HG03095 (cell line): ENCODE measurements around the gene NFATC1.

ENCODE experiments used
- ATAC-seq: cut with Tn5 transposase; IDR thresholded peaks from one replicate; pipeline ENCODE4 v1.9.1; 2021; ENCODE audit warnings: moderate library complexity; ENCODE audit not compliant: unreplicated experiment

NFATC1 gene

DNA sequence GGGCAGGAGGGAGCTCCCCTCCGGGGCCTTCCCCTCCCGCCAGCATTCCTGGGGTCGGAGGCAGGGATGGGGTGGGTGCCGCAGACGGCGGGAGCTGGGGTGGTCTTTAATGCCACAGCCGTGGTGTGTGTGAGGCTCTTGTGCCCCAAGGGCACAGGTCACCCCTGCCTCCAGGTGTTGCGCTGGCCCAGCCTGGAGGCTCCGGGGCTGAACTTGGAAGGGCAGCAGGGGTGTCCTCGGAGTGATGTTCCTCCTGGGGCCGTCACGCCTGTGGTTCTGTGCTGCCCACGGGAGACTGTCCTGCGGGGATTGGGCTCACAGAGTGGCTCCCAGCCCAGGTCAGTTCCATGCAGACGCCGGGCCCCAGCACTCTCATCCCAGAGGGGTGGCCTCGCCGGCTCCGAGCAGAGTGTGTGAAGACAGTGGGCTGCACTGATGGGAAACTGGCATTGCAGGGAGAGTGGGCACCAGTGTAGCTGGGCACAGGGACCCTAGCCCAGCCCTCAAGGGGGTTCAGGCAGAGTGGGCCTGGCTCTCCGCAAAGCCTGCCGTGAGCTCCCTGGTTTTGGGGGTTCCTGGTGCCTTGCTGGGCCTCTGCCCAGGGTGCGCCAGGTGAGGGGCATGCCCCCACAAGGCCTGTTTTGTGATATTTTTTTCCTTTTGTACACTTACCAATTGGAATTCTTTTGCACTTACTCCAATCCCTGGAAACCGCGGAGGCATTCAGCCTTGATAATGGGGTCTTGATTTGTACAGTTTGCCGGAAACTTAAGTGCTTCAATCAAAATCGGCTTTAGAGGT, 56.7 kb downstream of the NFATC1 start:
- ATAC-seq: no peak

DNA sequence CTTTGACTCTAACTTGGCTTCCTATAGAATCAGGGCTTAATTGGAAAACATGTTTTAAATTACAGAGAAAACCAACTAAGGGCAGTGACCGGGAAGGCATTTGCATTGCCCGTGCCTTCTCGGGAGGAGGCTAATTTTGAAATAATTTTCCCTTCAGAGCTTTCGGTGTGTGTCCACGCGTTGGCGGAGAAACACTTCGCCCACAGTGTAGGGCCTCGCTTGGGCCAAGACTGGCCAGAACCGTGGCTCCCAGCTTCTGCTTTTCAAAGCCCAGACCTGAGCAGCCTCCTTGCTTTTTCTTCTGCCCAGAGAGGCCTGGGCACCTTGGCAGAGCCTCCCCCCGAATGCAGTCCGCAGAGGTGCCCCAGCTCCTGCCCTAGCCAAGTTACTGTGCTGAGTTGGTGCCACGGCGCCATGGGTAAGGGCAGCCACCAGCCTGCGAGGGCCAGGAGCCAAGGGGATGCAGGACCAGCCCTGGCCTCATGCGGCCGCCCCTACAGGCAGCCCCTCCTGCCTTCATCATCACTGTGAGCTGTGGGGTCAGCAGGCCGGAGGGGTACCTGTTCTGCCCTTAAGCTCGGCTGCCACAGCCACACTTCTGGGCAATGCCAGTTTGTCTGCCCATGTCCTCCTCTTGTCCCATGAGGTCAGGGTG, 57.4 kb downstream of the NFATC1 start:
- ATAC-seq: no peak

DNA sequence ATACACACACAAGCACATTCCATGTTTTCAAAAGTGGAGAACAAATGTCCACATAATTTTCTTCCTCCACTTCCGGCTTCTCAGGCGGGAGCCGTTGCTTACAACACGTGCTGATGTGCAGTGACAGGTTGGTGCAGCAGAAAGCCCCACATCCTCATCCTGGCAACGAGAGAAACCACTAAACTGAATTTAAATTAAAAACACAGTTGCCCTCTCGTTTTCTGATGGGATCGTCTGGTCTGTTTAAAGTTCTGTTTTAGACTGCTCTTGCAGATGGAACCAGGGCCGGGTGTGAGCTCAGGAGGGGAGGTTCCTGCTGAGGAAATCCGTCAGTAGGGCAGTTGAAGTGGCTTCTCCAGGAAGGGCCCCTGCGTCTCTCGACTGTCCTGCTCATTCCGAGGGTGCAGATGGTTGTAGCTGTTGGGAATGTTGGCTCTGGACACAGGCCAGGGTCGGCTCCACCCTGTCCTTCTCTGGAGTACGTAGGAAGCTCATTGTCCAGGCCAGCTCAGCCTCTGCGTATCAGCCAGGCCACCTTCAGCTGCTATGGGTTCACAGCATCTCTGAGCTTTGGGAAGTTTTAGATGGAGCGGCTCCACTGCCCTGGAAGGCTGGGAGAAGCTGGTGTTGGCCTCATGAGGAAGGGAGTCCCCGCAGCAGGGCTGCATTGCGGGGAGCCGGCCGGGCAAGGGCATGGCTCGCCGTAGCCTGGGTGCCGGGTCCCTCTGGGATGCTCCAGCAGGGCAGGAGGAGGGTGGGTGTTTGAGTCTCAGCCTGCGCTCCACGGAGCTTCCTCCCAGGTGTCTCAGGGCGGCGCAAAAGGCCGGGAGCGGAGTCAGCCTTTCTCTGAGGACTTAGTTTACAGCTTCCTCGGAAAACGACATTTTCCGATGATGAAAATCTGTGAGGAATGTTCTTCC, 58.3 kb downstream of the NFATC1 start:
- no peak for ATAC-seq

DNA sequence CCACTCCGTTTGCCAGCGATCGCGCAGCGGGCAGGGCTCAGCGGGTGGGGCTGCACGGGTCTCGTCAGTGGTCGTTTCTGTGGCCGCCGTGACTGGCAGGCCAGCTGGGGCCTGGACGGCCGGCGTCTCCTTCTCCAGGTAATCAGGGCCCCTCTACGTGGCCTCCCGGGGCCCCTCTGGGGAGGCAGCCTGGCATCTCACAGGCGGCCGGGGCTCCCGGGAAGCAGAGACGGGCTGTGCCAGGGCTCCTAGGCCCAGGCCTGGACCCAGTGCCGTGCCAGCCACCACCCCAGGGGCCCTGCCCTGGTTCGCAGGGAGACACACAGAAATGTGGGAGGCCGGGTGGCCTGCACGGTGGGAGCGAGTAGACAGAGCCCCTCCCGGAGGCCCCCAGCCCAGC, 59.5 kb downstream of the NFATC1 start:
- ATAC-seq: no peak

DNA sequence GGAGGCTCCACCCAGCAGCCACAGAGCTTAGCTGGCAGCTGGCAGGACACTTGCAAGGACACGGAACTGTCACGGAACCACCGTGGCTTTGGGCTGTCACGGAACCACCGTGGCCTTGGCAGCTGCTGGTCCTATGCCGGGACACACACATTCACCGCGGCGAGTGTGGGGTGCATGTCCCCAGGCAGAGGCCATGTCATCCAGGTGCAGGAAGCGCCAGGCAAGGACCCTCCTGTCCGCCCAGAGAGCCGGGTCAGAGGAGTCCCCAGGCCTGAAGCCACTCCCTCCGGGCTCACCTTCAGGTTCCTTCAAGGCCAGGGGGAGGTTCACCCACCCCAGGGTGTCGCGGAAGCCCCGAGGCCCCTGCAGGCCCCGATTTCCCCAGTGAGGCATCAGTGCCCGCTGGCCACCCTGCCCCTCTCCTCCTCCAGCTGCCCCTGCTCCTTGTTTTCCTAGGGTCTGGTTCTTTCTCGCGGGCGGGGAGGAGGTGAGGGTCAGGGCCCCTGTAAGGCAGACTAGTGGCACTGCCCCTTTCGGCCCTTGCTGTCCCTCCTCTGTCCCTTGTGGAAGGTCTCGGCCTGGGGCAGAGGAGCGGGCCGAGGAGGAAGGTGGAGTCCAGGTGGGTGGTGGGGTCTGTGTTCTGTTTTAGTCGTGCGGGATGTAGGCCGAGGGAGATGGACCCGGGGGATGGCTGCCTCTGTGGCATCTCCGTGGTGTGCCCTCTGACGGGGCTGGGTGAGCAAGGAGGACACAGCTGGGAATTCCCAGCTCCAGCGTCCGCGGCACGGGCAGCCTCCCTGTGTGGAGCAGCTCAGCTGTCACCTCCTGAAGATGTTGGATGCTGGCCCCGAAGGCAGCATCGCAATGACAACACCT, 60.6 kb downstream of the NFATC1 start:
- ATAC-seq: no peak

DNA sequence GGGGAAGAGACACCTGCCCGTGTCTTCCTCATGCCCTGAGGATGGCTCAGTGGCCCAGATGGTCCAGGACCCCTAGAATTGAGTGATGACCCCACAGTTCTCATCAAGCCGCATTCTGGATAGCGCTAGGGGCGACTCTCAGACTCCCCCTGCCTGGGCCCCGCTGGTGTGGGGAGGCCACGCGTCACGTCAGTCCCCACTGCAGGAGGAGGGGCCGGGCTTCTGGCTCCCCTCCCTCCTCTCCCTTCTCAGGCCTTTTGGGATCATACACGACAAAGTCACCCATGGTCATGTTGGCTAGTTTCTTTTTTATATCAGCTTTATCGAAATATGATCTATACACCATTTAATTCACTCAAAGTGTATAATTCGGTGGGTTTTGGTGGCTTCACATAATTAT, 61.5 kb downstream of the NFATC1 start:
- no peak for ATAC-seq

DNA sequence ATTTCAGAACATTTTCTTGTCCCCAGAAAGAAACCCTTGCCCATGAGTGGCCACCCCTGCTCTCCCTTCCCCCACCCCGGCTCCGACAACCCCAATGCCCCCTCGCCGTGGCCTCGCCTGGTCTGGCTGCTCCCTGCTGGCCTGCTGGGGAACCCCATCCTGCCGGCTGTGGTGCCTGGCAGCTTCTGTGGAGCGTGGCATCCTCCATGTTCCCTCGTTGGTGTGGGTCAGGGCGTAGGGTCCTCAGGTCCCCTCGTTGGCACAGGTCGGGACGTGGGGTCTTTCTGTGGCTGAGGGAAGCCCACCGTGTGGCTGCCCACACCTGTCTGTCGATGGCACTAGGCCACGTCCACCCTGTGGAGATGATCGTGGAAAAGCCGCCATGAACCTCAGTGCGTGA, 61.9 kb downstream of the NFATC1 start:
- no peak for ATAC-seq

DNA sequence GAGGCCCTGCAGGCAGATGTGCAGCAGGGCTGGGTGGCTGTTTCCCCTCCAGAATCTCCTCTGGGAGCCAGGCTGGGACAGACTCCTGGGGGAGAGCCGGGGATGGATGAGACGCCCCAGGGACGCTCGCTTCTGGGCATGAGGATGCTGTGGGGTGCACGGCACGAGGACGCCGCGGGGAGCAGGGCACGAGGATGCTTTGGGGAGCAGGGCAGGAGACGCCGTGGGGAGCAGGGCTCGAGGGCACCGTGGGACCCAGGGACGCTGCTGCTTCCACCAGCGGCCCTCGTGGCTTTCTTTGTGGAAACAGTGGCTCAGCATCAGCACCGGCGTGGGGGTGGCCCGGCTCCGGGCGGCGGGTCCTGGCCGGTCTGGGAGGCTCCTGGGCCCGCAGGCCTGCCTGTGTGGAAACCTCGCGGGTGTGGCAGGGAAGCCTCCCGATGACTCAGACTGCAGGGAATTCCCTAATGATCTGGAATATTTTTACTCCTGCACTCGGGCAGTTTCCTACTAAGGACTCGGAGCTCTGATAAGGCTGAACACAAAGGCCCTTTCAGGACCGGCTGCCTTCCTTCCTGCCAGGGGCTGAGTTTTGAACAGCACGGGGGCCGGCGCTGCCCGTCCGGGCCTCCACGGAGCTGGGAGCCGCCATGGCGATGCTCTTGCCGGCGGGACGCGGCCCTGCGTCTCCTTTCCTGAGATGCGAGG, 62.6 kb downstream of the NFATC1 start:
- no peak for ATAC-seq

DNA sequence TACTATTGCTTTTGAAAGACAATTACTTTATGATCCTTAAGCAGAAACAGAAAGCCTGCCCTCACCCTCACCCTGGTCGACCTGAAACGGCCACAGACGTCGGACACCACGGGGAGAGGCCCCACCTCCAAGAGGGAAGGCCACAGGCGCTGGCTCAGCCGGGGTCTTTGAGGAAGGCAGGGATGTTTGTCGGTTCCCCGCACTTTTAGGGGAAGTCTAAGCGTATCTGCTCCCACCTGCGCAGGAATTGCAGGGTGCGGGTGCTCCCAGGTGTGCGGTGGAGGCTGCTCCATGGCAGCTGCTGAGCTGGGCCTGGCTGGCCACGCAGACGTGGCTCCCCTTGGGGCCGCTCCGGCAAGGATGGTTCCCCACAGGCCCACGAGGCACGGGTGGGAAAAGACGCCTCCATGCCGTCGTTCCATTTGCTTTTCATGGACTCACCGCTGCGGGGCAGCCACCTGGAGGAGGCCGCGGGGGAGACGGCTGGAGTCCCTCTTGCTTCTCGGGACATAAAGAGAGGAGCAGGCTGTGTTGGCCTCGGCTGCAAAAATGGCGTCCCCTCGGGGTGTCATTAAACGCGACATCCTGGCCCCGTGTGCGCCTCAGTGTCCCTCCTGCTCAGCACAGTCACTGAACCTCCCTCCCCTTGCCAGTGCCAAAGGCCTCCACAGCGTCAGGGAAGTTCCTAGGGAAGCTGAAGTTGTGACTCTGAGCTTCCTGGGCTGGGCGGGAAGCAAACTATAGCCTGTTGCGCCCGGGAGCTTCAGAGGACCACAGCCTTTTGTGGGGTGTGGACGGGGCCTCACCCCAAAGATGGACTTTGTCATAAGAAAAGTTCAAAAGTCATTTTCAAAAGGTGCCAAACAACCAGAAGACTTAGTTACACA, 63.4 kb downstream of the NFATC1 start:
- no peak for ATAC-seq

DNA sequence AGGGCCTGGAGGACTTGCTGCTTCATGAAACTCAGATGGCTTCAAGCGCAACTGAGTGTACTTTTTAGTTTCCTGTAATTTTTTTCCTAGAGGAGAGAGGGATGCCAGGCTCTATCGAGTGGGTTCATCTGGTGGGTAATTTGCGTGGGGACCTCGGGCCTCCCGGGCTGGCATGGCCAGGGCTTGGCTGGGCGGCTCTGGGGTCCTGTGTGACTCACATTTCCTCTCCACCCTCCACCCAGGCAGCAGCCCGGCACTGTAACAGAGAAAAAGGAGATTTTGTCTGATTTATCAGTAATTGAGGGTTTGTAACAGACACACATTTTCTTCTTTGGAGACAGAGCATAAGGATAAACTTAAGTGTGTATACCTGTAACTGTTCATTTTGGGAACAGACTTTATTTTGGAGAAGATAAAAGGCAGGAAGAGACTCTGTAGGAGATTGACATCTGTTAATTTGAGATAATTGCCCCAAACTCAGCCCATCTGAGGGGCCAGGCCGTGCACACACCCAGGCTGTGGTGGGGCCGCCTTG, 64.3 kb downstream of the NFATC1 start:
- peak; percentile 26 for ATAC-seq

DNA sequence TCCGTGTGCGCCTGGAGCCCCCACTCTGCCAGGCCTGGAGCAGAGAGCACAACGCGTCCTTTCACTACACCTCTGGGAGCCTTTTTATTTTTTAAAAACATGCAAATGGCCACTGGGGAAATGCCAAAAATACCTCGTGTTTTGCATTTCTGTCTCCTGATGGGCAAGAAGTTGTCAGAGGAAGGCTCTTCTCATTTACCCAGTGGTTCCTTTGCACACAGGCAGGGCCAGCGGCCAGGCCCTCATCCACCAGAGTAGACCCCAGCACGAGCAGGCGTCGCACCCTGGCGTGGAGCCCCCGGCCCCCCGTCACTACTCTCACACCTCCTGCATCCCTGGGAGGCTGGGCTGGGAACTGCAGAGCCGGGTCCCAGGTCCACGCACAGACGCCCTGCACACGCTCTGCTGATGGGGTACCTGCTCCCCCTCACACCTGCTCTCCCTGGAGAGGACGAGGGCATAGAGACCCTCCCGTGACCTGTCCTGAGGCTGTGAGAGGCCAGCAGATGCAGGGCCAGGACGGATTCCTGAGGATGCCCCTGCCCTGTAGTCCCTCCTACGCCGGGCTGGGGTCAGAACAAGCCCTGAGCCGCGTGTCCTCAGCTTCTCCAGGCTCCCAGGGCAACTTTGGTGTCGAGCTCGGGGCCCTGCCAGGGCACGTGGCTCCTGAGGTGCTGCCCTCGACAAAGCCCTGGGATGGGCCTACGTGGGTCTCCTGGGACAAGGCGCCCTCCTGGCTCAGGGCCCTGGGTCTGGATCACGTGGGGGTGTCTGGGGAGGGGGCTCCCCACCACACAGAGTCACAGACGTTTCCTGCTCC, 65.0 kb downstream of the NFATC1 start:
- ATAC-seq: peak; percentile 77

DNA sequence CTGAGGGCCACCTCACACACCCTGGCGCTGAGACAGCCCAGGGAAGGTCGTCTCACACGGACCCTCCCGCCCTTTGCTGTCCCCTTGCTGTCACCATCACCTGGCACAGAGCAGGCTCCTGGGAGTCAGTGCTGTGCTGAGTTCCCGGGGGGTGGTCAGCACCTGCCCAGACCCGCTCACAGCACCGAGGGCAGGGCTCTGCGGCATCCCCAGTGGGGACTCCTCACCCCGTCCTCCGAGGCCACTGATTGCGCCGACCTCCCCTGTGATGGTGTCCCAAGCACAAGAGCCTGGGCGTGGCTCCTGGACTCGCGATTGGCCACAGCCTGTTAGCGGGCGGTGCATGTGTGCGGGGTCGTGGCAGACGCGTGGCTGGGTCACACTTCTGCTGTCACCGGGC, 65.9 kb downstream of the NFATC1 start:
- ATAC-seq: no peak

DNA sequence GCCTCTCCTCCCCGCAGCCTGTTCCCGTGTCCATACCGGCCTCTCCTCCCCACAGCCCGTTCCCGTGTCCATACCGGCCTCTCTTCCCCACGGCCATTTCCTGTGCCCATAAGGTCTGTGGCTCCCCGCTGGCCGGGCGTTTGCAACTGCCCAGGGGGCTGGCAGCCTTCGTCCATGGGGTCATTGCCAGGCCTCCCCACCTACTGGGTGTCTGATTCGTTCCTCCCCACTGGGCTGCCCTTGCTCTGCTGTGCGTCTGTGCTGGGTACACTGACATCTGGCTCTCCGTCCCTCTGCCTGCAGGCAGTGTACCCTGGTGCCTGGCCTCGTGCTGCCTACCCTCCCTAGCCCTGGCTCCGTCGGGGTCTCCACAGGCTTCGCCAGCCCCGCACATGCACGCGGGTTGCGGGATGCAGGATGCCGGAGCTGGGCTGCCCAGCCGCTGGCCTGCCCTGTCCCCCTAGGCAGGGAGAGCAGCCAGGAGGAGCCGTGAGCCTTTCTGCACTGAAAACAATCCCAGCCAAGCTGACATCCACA, 67.8 kb downstream of the NFATC1 start:
- no peak for ATAC-seq

DNA sequence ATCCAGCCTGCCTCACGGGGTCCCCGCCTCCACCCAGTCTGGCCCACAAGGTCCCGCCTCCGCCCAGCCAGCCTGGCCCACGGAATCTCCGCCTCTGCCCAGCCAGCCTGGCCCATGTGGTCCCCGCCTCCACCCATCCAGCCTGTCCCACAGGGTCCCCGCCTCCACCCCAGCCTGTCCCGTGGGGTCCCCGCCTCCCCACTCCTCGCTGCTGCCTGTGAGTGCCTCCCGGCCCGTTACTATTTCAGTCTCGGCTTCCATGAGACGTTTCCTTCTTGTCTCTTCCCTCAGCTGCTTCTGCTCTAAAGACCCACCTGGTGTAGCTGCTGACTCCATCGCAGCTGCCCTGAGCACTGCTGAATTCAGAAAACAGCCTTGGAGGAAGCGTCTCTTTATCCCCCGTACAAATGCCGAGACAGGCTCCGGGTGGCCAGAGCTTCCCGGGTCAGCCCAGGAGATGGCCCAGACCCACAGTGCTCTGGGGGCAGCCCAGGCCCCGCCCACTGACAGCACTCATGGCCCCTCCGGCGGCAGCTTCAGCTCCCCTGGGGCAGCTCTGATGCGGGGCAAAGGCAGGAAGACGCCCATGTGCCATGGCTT, 69.8 kb downstream of the NFATC1 start:
- ATAC-seq: peak; percentile 77

DNA sequence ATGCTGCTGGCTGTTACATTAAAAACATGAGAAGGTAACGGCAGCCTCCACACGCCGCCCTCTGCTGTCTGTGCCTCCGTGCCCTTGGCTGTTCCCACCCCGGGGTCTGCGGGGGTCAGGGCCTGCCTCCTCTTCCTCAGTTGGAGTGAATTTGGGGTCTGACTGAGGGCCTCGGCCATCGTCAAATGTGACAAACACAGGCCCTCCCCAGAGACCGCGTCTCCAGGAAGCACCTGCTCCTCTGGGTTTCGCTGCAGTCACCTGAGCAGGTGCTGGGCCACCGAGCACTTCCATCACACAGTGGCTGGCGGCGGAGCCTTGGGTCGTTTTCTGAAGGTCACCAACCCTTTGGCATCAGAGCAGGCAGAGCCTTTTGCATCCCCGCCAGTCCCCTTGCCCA, 70.9 kb downstream of the NFATC1 start:
- ATAC-seq: peak; percentile 39

DNA sequence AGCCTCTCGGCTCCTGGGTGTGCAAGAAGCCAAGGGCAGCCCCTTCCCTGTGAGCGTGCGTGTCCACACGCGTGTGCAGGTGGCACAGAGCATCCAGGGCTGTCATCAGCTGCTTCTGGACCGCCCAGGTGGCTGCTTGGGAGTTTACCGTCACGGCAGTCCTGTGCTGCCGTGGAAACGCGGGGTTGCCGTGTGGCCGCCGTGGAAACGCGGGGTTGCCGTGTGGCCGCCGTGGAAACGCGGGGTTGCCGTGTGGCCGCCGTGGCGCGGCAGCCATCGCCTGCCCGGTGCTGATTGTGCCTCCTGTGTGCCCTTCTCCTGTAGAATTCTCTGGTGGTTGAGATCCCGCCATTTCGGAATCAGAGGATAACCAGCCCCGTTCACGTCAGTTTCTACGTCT, 71.4 kb downstream of the NFATC1 start:
- ATAC-seq: no peak

DNA sequence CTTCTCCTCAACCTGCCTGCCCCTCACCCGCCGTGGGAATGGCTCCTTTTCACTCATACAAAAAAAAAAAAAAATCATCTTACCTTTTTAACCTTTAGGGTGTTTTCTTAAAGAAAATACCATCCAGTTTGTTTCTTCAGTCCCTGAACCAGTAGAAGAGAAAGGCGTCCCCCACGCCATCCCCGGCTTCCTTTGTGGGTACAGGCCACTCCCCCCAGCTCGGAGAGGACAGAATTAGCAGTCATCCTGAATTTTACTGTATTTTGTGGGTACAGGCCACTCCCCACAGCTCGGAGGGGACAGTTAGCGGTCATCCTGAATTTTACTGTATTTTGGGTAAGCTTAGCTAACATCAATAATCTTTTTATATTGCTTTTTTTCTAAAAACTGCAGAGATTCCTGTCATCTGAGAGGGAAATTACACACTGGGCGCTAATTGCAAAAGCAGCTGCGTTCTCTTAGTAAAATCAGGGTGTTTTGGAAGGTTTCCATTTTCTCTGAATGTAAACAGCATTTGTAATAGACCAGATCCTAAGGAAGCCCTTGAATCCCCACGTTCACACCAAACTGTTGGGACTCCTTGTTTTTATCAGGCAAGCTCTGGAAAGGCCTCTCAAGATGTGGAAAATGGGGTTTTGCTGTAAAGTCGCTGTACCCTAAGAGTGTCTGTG, 72.5 kb downstream of the NFATC1 start:
- no peak for ATAC-seq
